Nephron progenitor cell (in vitro differentiated cells): ENCODE results near the gene MSL3B.

Experiments
- DNase-seq: peaks from one replicate; pipeline ENCODE4 v3.0.0; 2021
- H3K27ac Mint-ChIP-seq: 2 replicates; pipeline ENCODE4 v1.8.0; 2021; ENCODE audit warnings: mild to moderate bottlenecking, moderate library complexity, mixed read lengths
- H3K27me3 Mint-ChIP-seq: 2 replicates; pipeline ENCODE4 v1.8.0; 2021; ENCODE audit warnings: mild to moderate bottlenecking, low read depth, mixed read lengths; ENCODE audit not compliant: poor library complexity
- H3K36me3 Mint-ChIP-seq: 2 replicates; pipeline ENCODE4 v1.8.0; 2021; ENCODE audit warnings: low read depth, mixed read lengths
- H3K4me1 Mint-ChIP-seq: 2 replicates; pipeline ENCODE4 v1.8.0; 2021; ENCODE audit warnings: mixed read lengths
- H3K4me3 Mint-ChIP-seq: 2 replicates; pipeline ENCODE4 v1.8.0; 2021; ENCODE audit warnings: mild to moderate bottlenecking, moderate library complexity, mixed read lengths
- H3K9me3 Mint-ChIP-seq: 2 replicates; pipeline ENCODE4 v1.8.0; 2021; ENCODE audit warnings: mild to moderate bottlenecking, moderate library complexity, mixed read lengths
- TF ChIP-seq, protein P1 (sequence below): fragments of 200-600 bp; sonication (generic); IDR thresholded peaks from 2 replicates; pipeline ENCODE4 v1.5.0; 2021; ENCODE audit warnings: antibody characterized with exemption

The MSL3B gene

GRCh38 chr2:233850745-233851144 lies 17.4 kb downstream of the MSL3B start:
- no peak overlapping the region for H3K27ac Mint-ChIP-seq
- peaks cover 38% of the 10 kb centered on the region for H3K4me1 Mint-ChIP-seq
- TF ChIP-seq, protein P1, sequence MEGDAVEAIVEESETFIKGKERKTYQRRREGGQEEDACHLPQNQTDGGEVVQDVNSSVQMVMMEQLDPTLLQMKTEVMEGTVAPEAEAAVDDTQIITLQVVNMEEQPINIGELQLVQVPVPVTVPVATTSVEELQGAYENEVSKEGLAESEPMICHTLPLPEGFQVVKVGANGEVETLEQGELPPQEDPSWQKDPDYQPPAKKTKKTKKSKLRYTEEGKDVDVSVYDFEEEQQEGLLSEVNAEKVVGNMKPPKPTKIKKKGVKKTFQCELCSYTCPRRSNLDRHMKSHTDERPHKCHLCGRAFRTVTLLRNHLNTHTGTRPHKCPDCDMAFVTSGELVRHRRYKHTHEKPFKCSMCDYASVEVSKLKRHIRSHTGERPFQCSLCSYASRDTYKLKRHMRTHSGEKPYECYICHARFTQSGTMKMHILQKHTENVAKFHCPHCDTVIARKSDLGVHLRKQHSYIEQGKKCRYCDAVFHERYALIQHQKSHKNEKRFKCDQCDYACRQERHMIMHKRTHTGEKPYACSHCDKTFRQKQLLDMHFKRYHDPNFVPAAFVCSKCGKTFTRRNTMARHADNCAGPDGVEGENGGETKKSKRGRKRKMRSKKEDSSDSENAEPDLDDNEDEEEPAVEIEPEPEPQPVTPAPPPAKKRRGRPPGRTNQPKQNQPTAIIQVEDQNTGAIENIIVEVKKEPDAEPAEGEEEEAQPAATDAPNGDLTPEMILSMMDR: no peak
- H3K27me3 Mint-ChIP-seq: peaks cover 3% of the 10 kb centered on the region
- no peak overlapping the region for H3K4me3 Mint-ChIP-seq
- no peak for DNase-seq
- H3K36me3 Mint-ChIP-seq: peaks cover 45% of the 10 kb centered on the region
- H3K9me3 Mint-ChIP-seq: no peaks in the 10 kb centered on the region

DNA sequence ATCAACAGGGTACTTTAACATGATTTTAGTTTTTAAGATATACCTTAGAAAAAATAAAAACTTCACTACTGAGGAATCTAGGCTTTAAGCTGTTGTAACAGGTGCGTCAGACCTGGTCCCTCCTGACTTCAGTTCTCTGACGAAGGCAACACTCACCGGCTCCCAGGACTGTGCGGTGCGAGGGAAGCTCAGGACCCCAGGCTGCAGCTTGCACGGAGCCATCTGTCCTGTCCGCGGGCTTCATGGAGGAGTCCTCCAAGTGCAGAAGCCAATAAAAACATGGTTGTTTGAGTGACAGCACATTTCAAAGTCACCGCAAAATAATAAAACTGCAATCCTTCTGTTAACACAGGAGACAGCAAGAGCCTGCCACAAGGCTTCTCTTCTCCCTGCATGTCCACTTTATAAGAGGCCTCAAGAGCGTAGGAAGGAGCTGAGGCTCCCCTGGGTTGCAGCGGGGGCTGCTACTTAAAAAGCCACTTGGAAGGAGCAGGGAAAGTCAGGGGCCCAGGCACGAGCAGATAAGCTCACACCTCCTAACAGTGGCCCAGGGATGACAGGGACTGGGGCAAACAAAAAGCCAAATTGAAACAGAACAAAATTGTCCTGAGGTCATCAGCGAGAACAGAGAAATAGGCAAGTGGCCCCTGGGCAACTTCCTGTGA lies 18.4 kb downstream of the MSL3B start:
- H3K27me3 Mint-ChIP-seq: peaks cover 2% of the 10 kb centered on the region
- H3K9me3 Mint-ChIP-seq: no peaks in the 10 kb centered on the region
- H3K27ac Mint-ChIP-seq: peak overlapping the region; percentile 74
- DNase-seq: no peak
- peaks cover 48% of the 10 kb centered on the region for H3K36me3 Mint-ChIP-seq
- TF ChIP-seq, protein P1: no peak
- H3K4me3 Mint-ChIP-seq: no peak overlapping the region
- peaks cover 32% of the 10 kb centered on the region for H3K4me1 Mint-ChIP-seq

DNA sequence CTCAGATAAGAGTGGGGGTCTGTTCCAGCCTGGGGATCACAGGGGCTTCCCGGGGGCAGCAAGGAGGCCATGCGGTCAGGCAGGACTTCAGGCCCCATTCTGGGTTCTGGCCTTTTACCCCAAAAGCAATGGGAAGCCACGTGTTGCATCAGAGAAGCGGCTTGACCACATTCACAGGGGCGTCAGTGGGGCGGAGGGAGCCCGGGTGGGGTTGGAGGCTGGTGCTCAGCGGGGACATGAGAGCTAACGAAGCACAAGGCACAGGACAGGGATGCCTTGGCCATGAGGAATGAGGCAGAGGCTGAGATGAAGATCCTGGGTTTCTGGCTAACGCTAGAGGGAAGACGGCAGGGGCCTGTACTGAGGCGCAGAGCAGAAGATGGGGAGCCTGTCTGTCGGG lies 19.9 kb downstream of the MSL3B start:
- TF ChIP-seq, protein P1: no peak
- Mint-ChIP-seq H3K27me3 (peaks cover 3% of the 10 kb centered on the region), H3K27ac (peak overlapping the region; percentile 77), H3K4me1 (peaks cover 23% of the 10 kb centered on the region), H3K4me3 (no peak overlapping the region), H3K9me3 (no peaks in the 10 kb centered on the region), H3K36me3 (peaks cover 62% of the 10 kb centered on the region)
- no peak for DNase-seq

DNA sequence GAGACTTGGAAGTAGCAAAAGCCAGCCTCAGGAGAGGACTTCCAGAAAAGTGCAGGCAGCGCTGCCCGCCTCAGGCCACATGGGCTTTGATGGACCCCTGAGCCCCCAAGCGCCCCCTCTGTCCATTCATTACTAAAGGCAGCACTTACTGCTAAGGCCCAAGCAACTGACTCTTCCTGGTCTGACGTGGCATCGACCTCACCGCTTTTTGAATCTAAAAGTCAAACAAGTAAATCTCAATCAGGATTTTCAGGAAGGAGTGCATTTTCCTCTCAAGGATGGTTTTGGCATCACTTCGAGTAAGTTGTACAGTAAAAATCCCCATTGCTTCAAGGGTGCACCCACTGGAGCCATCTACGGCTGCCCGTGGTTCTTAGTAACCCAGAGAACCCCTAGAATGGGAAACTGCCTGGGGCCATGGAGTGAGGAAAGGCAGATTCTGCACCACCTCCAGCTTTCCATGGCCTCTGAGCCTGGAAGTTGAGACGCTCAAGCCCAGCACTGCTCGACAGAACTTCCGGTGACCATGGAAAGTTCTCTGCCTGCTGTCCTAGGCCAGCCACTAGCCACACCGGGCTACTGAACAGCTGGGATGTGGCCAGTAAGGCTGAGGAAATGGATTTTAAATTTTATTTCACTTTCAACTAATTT lies 20.8 kb downstream of the MSL3B start:
- peaks cover 14% of the 10 kb centered on the region for H3K4me1 Mint-ChIP-seq
- no peak overlapping the region for H3K4me3 Mint-ChIP-seq
- TF ChIP-seq, protein P1: no peak
- H3K9me3 Mint-ChIP-seq: no peaks in the 10 kb centered on the region
- H3K27ac Mint-ChIP-seq: no peak overlapping the region
- DNase-seq: no peak
- H3K36me3 Mint-ChIP-seq: peaks cover 68% of the 10 kb centered on the region
- H3K27me3 Mint-ChIP-seq: peaks cover 3% of the 10 kb centered on the region

DNA sequence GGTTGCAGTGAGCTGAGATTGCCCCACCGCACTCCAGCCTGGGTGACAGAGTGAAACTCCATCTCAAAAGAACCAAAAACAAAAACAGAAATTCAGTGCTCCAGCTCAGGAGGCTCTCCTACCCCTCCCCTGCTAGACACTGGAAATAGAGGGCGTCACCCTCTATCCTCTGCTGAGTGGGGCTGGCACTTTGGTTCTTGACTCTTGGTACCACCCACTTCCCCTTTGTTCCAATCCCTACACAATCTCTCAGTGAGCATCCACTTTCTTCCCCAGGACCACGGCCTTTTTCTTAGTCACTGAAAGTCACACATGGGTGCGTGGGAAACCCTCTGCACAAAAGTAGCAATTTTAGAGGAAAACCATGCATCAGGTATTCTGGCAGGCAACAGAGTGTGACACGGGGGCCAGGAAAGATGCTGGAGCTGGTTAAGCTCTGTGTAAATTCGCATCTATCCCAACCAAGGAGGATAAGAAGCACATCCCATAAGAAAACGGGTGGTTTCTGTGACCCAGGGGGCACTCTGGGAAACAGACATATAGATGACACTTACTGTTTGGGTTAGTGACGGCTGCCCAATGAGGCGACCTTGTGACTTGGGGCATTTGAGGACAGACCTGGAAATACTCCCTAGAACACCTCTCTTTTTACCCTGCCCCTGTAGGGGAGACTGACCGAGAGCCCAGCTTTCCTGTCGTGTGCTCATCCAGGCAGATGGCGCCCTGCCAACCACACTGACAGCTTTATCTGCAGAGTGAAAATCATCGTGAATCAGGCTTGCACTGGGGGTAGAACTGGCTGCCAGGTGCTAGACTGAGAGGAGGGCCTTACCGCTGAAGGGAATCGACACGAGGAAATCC lies 21.6 kb downstream of the MSL3B start:
- peaks cover 7% of the 10 kb centered on the region for H3K4me1 Mint-ChIP-seq
- TF ChIP-seq, protein P1: no peak
- peaks cover 68% of the 10 kb centered on the region for H3K36me3 Mint-ChIP-seq
- no peaks in the 10 kb centered on the region for H3K9me3 Mint-ChIP-seq
- DNase-seq: no peak
- H3K27ac Mint-ChIP-seq: no peak overlapping the region
- no peak overlapping the region for H3K4me3 Mint-ChIP-seq
- peaks cover 3% of the 10 kb centered on the region for H3K27me3 Mint-ChIP-seq
